H9 (cell line): ENCODE results near the gene CDH4. TPM values are rescaled to one million over a fixed set of nuclear protein-coding genes. Genes with fewer than 3 reads are reported as not detected.

Source experiments
- DNase-seq: peaks from one replicate; pipeline ENCODE4 v3.0.0-alpha.2; 2017
- H2AFZ ChIP-seq: one replicate; pipeline ENCODE4 v1.6.1; 2013; ENCODE audit warnings: mild to moderate bottlenecking, low read length, control low read depth, moderate library complexity
- H2AK5ac ChIP-seq: 2 replicates; pipeline ENCODE4 v1.6.1; 2013; ENCODE audit warnings: low read length, control low read depth, mixed read lengths; ENCODE audit not compliant: insufficient read length
- H2BK120ac ChIP-seq: one replicate; pipeline ENCODE4 v1.6.1; 2013; ENCODE audit warnings: low read depth, mild to moderate bottlenecking, low read length, control low read depth, inconsistent platforms; ENCODE audit not compliant: poor library complexity, severe bottlenecking
- H2BK12ac ChIP-seq: 2 replicates; pipeline ENCODE4 v1.6.1; 2013; ENCODE audit warnings: low read length, control low read depth, mixed read lengths, low read depth; ENCODE audit not compliant: insufficient read length
- H2BK15ac ChIP-seq: 2 replicates; pipeline ENCODE4 v1.6.1; 2013; ENCODE audit warnings: low read depth, low read length, control low read depth
- H2BK20ac ChIP-seq: one replicate; pipeline ENCODE4 v1.6.1; 2013; ENCODE audit warnings: low read depth, mild to moderate bottlenecking, low read length, control low read depth, inconsistent platforms; ENCODE audit not compliant: poor library complexity, severe bottlenecking
- H2BK5ac ChIP-seq: 2 replicates; pipeline ENCODE4 v1.6.1; 2013; ENCODE audit warnings: low read length, control low read depth, mixed read lengths; ENCODE audit not compliant: insufficient read length
- H3K14ac ChIP-seq: 2 replicates; pipeline ENCODE4 v1.6.1; 2013; ENCODE audit warnings: low read length, control low read depth; ENCODE audit not compliant: insufficient read depth
- H3K18ac ChIP-seq: 2 replicates; pipeline ENCODE4 v1.6.1; 2013; ENCODE audit warnings: low read depth, mild to moderate bottlenecking, mixed read lengths, low read length, control low read depth; ENCODE audit not compliant: insufficient read length
- H3K23ac ChIP-seq: 2 replicates; pipeline ENCODE4 v1.6.1; 2013; ENCODE audit warnings: low read length, control low read depth, mixed read lengths, low read depth; ENCODE audit not compliant: insufficient read length
- H3K23me2 ChIP-seq: 2 replicates; pipeline ENCODE4 v1.6.1; 2013; ENCODE audit warnings: low read depth, mild to moderate bottlenecking, mixed read lengths, low read length, control low read depth; ENCODE audit not compliant: insufficient read length, poor library complexity, severe bottlenecking
- H3K27ac ChIP-seq: 2 replicates; pipeline ENCODE4 v1.5.1; 2013; ENCODE audit warnings: low read length, control low read depth, mixed read lengths, low read depth; ENCODE audit not compliant: insufficient read length
- H3K27me3 ChIP-seq: 2 replicates; pipeline ENCODE4 v1.6.1; 2013; ENCODE audit warnings: low read length, control low read depth, inconsistent platforms; ENCODE audit not compliant: insufficient read depth
- H3K4ac ChIP-seq: 2 replicates; pipeline ENCODE4 v1.6.1; 2013; ENCODE audit warnings: low read depth, mild to moderate bottlenecking, control low read depth, inconsistent platforms, low read length, moderate library complexity
- H3K4me1 ChIP-seq: 2 replicates; pipeline ENCODE4 v1.6.1; 2013; ENCODE audit warnings: low read length, control low read depth, inconsistent platforms; ENCODE audit not compliant: insufficient read depth
- H3K4me2 ChIP-seq: 2 replicates; pipeline ENCODE4 v1.6.1; 2013; ENCODE audit warnings: low read length, control low read depth, mixed read lengths; ENCODE audit not compliant: insufficient read length, insufficient read depth
- H3K56ac ChIP-seq: 2 replicates; pipeline ENCODE4 v1.6.1; 2013; ENCODE audit warnings: low read depth, mild to moderate bottlenecking, mixed read lengths, low read length, control low read depth; ENCODE audit not compliant: insufficient read length
- H3K79me1 ChIP-seq: 2 replicates; pipeline ENCODE4 v1.6.1; 2013; ENCODE audit warnings: low read depth, mild to moderate bottlenecking, moderate library complexity, low read length, control low read depth, inconsistent platforms; ENCODE audit not compliant: insufficient read depth, poor library complexity, severe bottlenecking
- H3K79me2 ChIP-seq: 2 replicates; pipeline ENCODE4 v1.6.1; 2013; ENCODE audit warnings: low read length, control low read depth, inconsistent platforms; ENCODE audit not compliant: insufficient read depth
- H3K9ac ChIP-seq: 2 replicates; pipeline ENCODE4 v1.6.1; 2013; ENCODE audit warnings: low read length, control low read depth, mixed read lengths; ENCODE audit not compliant: insufficient read length; ENCODE audit errors: extremely low read depth
- H3K9me3 ChIP-seq: one replicate; pipeline ENCODE4 v1.6.1; 2013; ENCODE audit warnings: low read depth, low read length, inconsistent platforms; ENCODE audit not compliant: control insufficient read depth
- H3T11ph ChIP-seq: one replicate; pipeline ENCODE4 v1.6.1; 2013; ENCODE audit warnings: mild to moderate bottlenecking, low read length, control low read depth, inconsistent platforms
- H4K20me1 ChIP-seq: one replicate; pipeline ENCODE4 v1.6.1; 2013; ENCODE audit not compliant: control insufficient read depth, insufficient read length, insufficient read depth
- H4K5ac ChIP-seq: 2 replicates; pipeline ENCODE4 v1.6.1; 2013; ENCODE audit warnings: low read depth, mild to moderate bottlenecking, mixed read lengths, low read length, control low read depth; ENCODE audit not compliant: insufficient read length
- H4K8ac ChIP-seq: replicated peaks from 2 replicates; pipeline ENCODE4 v1.6.1; 2013; ENCODE audit warnings: low read length, control low read depth, mixed read lengths, low read depth; ENCODE audit not compliant: insufficient read length
- H4K91ac ChIP-seq: 2 replicates; pipeline ENCODE4 v1.6.1; 2013; ENCODE audit warnings: low read depth, mild to moderate bottlenecking, moderate library complexity, mixed read lengths, low read length, control low read depth; ENCODE audit not compliant: insufficient read length
- H3K27ac Mint-ChIP-seq, 3 experiments: 2 replicates in 2 of 3; 3 replicates in 1 of 3; pipeline ENCODE4 v1.8.0; 2020 to 2021; ENCODE audit warnings: mixed read lengths in 3 of 3, mild to moderate bottlenecking in 1 of 3, moderate library complexity in 1 of 3
- H3K27me3 Mint-ChIP-seq: 2 replicates; pipeline ENCODE4 v1.8.0; 2021; ENCODE audit warnings: low read depth, mild to moderate bottlenecking, moderate library complexity, mixed read lengths
- H3K36me3 Mint-ChIP-seq, 3 experiments: 2 replicates in 2 of 3; 3 replicates in 1 of 3; pipeline ENCODE4 v1.8.0; 2020 to 2021; ENCODE audit warnings: low read depth in 3 of 3, mixed read lengths in 3 of 3; ENCODE audit not compliant: insufficient read depth in 1 of 3
- H3K4me1 Mint-ChIP-seq, 2 experiments: 2 replicates each; pipeline ENCODE4 v1.8.0; 2020; ENCODE audit warnings: mixed read lengths in 2 of 2
- H3K4me3 Mint-ChIP-seq, 2 experiments: 2 replicates in 1 of 2; 3 replicates in 1 of 2; pipeline ENCODE4 v1.8.0; 2020 to 2021; ENCODE audit warnings: mild to moderate bottlenecking in 2 of 2, mixed read lengths in 2 of 2, moderate library complexity in 1 of 2
- H3K9me3 Mint-ChIP-seq, 2 experiments: 2 replicates in 1 of 2; 3 replicates in 1 of 2; pipeline ENCODE4 v1.8.0; 2020; ENCODE audit warnings: mild to moderate bottlenecking in 2 of 2, mixed read lengths in 2 of 2, moderate library complexity in 1 of 2
- CTCF ChIP-seq: fragments of 200-600 bp; sonication (generic); conservative IDR thresholded peaks from 3 replicates; pipeline ENCODE4 v1.8.0; 2021; ENCODE audit warnings: antibody characterized with exemption, mild to moderate bottlenecking
- WGBS: extraction: QIAGEN DNeasy Blood & Tissue Kit; methylation state at CpG from one replicate; pipeline ENCODE4 v1.1.7; 2013; ENCODE audit warnings: missing lambda C conversion rate, low lambda C conversion rate, mixed read lengths; ENCODE audit not compliant: insufficient read length; ENCODE audit errors: extremely low coverage; 5-methylcytosine and 5-hydroxymethylcytosine counted together
- total RNA-seq: library from RNA; stranded (reverse); gene quantifications from 2 replicates; pipeline ENCODE4 v1.2.1, GENCODE V29; 2021

Gene CDH4
- total RNA-seq, 1 experiment from 2014 or later: 3.0 TPM

GRCh38 chr20:61389077-61389476 lies 137.0 kb downstream of the CDH4 start:
- Histone ChIP-seq H2BK5ac (no peak overlapping the region), H2BK12ac (no peak overlapping the region), H3T11ph (no peak overlapping the region), H3K56ac (no peak overlapping the region), H3K23me2 (no peaks in the 10 kb centered on the region), H3K27ac (no peak overlapping the region), H3K27me3 (no peaks in the 10 kb centered on the region), H3K4me2 (no peak overlapping the region), H4K91ac (no peak overlapping the region), H3K9me3 (no peaks in the 10 kb centered on the region), H3K4ac (no peak overlapping the region), H3K79me2 (no peaks in the 10 kb centered on the region), H3K9ac (no peak overlapping the region), H3K79me1 (no peaks in the 10 kb centered on the region), H3K18ac (no peak overlapping the region), H2AK5ac (no peak overlapping the region), H4K8ac (no peak overlapping the region), H2BK120ac (no peak overlapping the region), H2BK15ac (no peak overlapping the region), H2BK20ac (no peak overlapping the region), H4K5ac (no peak overlapping the region), H3K23ac (no peak overlapping the region), H2AFZ (no peak overlapping the region), H4K20me1 (no peaks in the 10 kb centered on the region), H3K4me1 (peaks cover 3% of the 10 kb centered on the region; the same call in 1 of the 2 replicates), H3K14ac (no peak overlapping the region)
- Mint-ChIP-seq H3K36me3 (peaks cover 3 to 14% (median 11%) of the 10 kb centered on the region in 3 experiments), H3K9me3 (peaks cover 12 to 16% of the 10 kb centered on the region in 2 experiments), H3K4me1 (peaks cover 17 to 24% of the 10 kb centered on the region in 2 experiments), H3K4me3 (no peak overlapping the region), H3K27me3 (peaks cover 38% of the 10 kb centered on the region), H3K27ac (no peak overlapping the region)
- no CpG with 5 or more reads among the region's 10 CpGs for WGBS
- TF ChIP-seq CTCF: no peak
- DNase-seq: no peak
